Fibroblast of lung (primary cell): ENCODE data around the gene HRCT1. TPM values are rescaled to one million over a fixed set of nuclear protein-coding genes. Genes with fewer than 3 reads are reported as not detected.

Experiments used
- DNase-seq, 2 donors: peaks; one replicate each; pipeline versions ENCODE4 v3.0.0 to v3.0.0-alpha.2; 2010; ENCODE audit warnings: low read depth in 2 of 2
- H2AFZ ChIP-seq: 2 replicates; pipeline ENCODE4 v1.5.1; 2012; ENCODE audit warnings: low read length, control low read depth, inconsistent platforms
- H3K27ac ChIP-seq: 2 replicates; pipeline ENCODE4 v1.5.1; 2011; ENCODE audit warnings: low read length, control low read depth; ENCODE audit not compliant: insufficient read depth
- H3K27me3 ChIP-seq: 2 replicates; pipeline ENCODE4 v1.5.1; 2011; ENCODE audit warnings: mild to moderate bottlenecking, low read length; ENCODE audit not compliant: control insufficient read depth, insufficient read depth
- H3K36me3 ChIP-seq: 2 replicates; pipeline ENCODE4 v1.5.1; 2011; ENCODE audit warnings: low read length; ENCODE audit not compliant: control insufficient read depth, insufficient read depth
- H3K4me1 ChIP-seq: 2 replicates; pipeline ENCODE4 v1.5.1; 2011; ENCODE audit warnings: low read length; ENCODE audit not compliant: control insufficient read depth, insufficient read depth; ENCODE audit errors: extremely low read depth
- H3K4me2 ChIP-seq: 2 replicates; pipeline ENCODE4 v1.5.1; 2011; ENCODE audit warnings: low read length, control low read depth; ENCODE audit not compliant: insufficient read depth; ENCODE audit errors: extremely low read depth
- H3K4me3 ChIP-seq, 4 experiments: fragments of 200-600 bp in 1 of 4; sonication (generic) in 1 of 4; replicated peaks in 1 of 4; 2 replicates each; pipeline ENCODE4 v1.5.1; 2011 to 2016; ENCODE audit warnings: low read length in 4 of 4, low read depth in 3 of 4, mild to moderate bottlenecking in 3 of 4, control low read depth in 2 of 4, inconsistent platforms in 1 of 4, mixed read lengths in 1 of 4; ENCODE audit not compliant: insufficient read depth in 1 of 4; ENCODE audit errors: control extremely low read depth in 1 of 4
- H3K79me2 ChIP-seq: 2 replicates; pipeline ENCODE4 v1.5.1; 2012; ENCODE audit warnings: mild to moderate bottlenecking, low read length, inconsistent platforms; ENCODE audit not compliant: control insufficient read depth, insufficient read depth
- H3K9ac ChIP-seq: 2 replicates; pipeline ENCODE4 v1.5.1; 2011; ENCODE audit warnings: mild to moderate bottlenecking, low read length, control low read depth; ENCODE audit not compliant: insufficient read depth
- H3K9me3 ChIP-seq: 2 replicates; pipeline ENCODE4 v1.5.1; 2012; ENCODE audit warnings: low read depth, low read length; ENCODE audit not compliant: control insufficient read depth, insufficient read depth
- H4K20me1 ChIP-seq: 2 replicates; pipeline ENCODE4 v1.5.1; 2011; ENCODE audit warnings: low read length; ENCODE audit not compliant: control insufficient read depth, insufficient read depth; ENCODE audit errors: extremely low read depth
- CTCF ChIP-seq, 2 donors: IDR thresholded peaks in 1 of 2; conservative IDR thresholded peaks in 1 of 2; 1 replicate in 1 of 2; 2 replicates in 1 of 2; pipeline ENCODE4 v1.5.1; 2011 to 2012; ENCODE audit warnings: low read length in 2 of 2, control low read depth in 1 of 2, inconsistent platforms in 1 of 2, low read depth in 1 of 2, mild to moderate bottlenecking in 1 of 2
- EZH2 ChIP-seq: IDR thresholded peaks from 2 replicates; pipeline ENCODE4 v1.5.1; 2012; ENCODE audit warnings: low read length, control low read depth, mild to moderate bottlenecking; ENCODE audit errors: missing control alignments
- polyA plus RNA-seq, 2 donors: library from polyadenylated mRNA; depleted of rRNA in 1 of 2; stranded (reverse) in 1 of 2; unstranded in 1 of 2; fragments of >200 nt; gene quantifications; 2 replicates each; pipeline ENCODE4 v1.2.1, GENCODE V29; 2011 to 2012; ENCODE audit warnings: missing spikeins in 1 of 2
- total RNA-seq: library from RNA; depleted of rRNA; stranded (reverse); fragments of >200 nt; gene quantifications from 2 replicates; pipeline ENCODE4 v1.2.1, GENCODE V29; 2014

Gene HRCT1
- total and polyA plus RNA-seq, 2 donors (not counting 1 experiment from before 2014, with no cell fraction given) = 1.2 to 3.1 TPM

GRCh38 chr9:35944173-35944572 lies 38.2 kb downstream of the HRCT1 start:
- TF ChIP-seq CTCF (conservative IDR thresholded peaks at IDR 0.05 in 1 of 2, IDR thresholded peaks at IDR 0.05 in 1 of 2; ENCODE audit: low read depth in 1 of 2, low read length in 2 of 2) (no peak), EZH2 (no peak)
- Histone ChIP-seq H3K4me3 (no peak overlapping the region), H3K27ac (no peak overlapping the region), H3K36me3 (no peaks in the 10 kb centered on the region), H3K4me1 (no peaks in the 10 kb centered on the region), H3K9me3 (no peaks in the 10 kb centered on the region), H3K9ac (no peak overlapping the region), H3K27me3 (no peaks in the 10 kb centered on the region), H2AFZ (no peak overlapping the region), H4K20me1 (no peaks in the 10 kb centered on the region), H3K4me2 (no peak overlapping the region), H3K79me2 (no peaks in the 10 kb centered on the region)
- DNase-seq = no peak

- Histone ChIP-seq H3K4me2 (no peak overlapping the region), H3K36me3 (no peaks in the 10 kb centered on the region), H3K9ac (no peak overlapping the region), H3K27ac (no peak overlapping the region), H2AFZ (no peak overlapping the region), H3K79me2 (no peaks in the 10 kb centered on the region), H3K4me1 (no peaks in the 10 kb centered on the region), H3K9me3 (no peaks in the 10 kb centered on the region), H3K27me3 (no peaks in the 10 kb centered on the region), H4K20me1 (no peaks in the 10 kb centered on the region), H3K4me3 (no peak overlapping the region)
- TF ChIP-seq CTCF (conservative IDR thresholded peaks at IDR 0.05 in 1 of 2, IDR thresholded peaks at IDR 0.05 in 1 of 2; ENCODE audit: low read depth in 1 of 2, low read length in 2 of 2) (no peak), EZH2 (no peak)
- no peak for DNase-seq
Measured at GRCh38 chr9:35944841-35945240, 38.8 kb downstream of the HRCT1 start.

- Histone ChIP-seq H3K9ac (no peak overlapping the region), H3K27ac (no peak overlapping the region), H4K20me1 (no peaks in the 10 kb centered on the region), H3K27me3 (no peaks in the 10 kb centered on the region), H3K36me3 (no peaks in the 10 kb centered on the region), H3K4me3 (peak overlapping the region in 2 of 4 experiments; percentile 21 to 50), H3K9me3 (no peaks in the 10 kb centered on the region), H3K79me2 (no peaks in the 10 kb centered on the region), H3K4me2 (peak overlapping the region; percentile 18), H2AFZ (peak overlapping the region; percentile 18), H3K4me1 (no peaks in the 10 kb centered on the region)
- peak; percentile 91 to 98 for TF ChIP-seq CTCF (conservative IDR thresholded peaks at IDR 0.05 in 1 of 2, IDR thresholded peaks at IDR 0.05 in 1 of 2; ENCODE audit: low read depth in 1 of 2, low read length in 2 of 2)
- TF ChIP-seq EZH2 = no peak
- DNase-seq = peak; percentile 78 to 92
Measured at GRCh38 chr9:35945341-35946018, 39.5 kb downstream of the HRCT1 start.
